Mesendoderm (in vitro differentiated cells): ENCODE measurements around the gene RAC3.

Experiments used
- DNase-seq: peaks from one replicate; pipeline ENCODE4 v3.0.0; 2013
- H2AK5ac ChIP-seq: 2 replicates; pipeline ENCODE4 v1.6.1; 2013; ENCODE audit warnings: low read length, inconsistent platforms
- H2BK120ac ChIP-seq: 2 replicates; pipeline ENCODE4 v1.6.1; 2013; ENCODE audit warnings: low read depth, mild to moderate bottlenecking, low read length, moderate library complexity, mixed read lengths
- H2BK15ac ChIP-seq: replicated peaks from 2 replicates; pipeline ENCODE4 v1.6.1; 2013; ENCODE audit warnings: low read depth, mild to moderate bottlenecking, moderate library complexity
- H2BK5ac ChIP-seq: 2 replicates; pipeline ENCODE4 v1.6.1; 2013; ENCODE audit warnings: low read length, inconsistent platforms
- H3K18ac ChIP-seq: 2 replicates; pipeline ENCODE4 v1.6.1; 2013; ENCODE audit warnings: mild to moderate bottlenecking, low read length, mixed read lengths
- H3K23ac ChIP-seq: one replicate; pipeline ENCODE4 v1.6.1; 2013; ENCODE audit warnings: low read length
- H3K27ac ChIP-seq: 2 replicates; pipeline ENCODE4 v1.5.1; 2013; ENCODE audit warnings: low read depth, mild to moderate bottlenecking, inconsistent platforms, low read length, moderate library complexity
- H3K27me3 ChIP-seq: 2 replicates; pipeline ENCODE4 v1.6.1; 2013; ENCODE audit warnings: low read length, control low read depth, mild to moderate bottlenecking, inconsistent platforms; ENCODE audit not compliant: insufficient read depth, poor library complexity
- H3K36me3 ChIP-seq: 2 replicates; pipeline ENCODE4 v1.6.1; 2013; ENCODE audit warnings: low read length, inconsistent platforms; ENCODE audit not compliant: control insufficient read depth, insufficient read depth
- H3K4ac ChIP-seq: one replicate; pipeline ENCODE4 v1.6.1; 2013; ENCODE audit warnings: low read depth, mild to moderate bottlenecking, low read length, moderate library complexity
- H3K4me1 ChIP-seq: 2 replicates; pipeline ENCODE4 v1.6.1; 2013; ENCODE audit warnings: low read depth, low read length, inconsistent platforms; ENCODE audit not compliant: control insufficient read depth
- H3K4me2 ChIP-seq: 2 replicates; pipeline ENCODE4 v1.6.1; 2013; ENCODE audit warnings: low read length
- H3K4me3 ChIP-seq: 2 replicates; pipeline ENCODE4 v1.5.1; 2013; ENCODE audit warnings: mild to moderate bottlenecking, low read length
- H3K56ac ChIP-seq: one replicate; pipeline ENCODE4 v1.6.1; 2013; ENCODE audit warnings: low read length
- H3K79me1 ChIP-seq: 2 replicates; pipeline ENCODE4 v1.6.1; 2013; ENCODE audit warnings: low read length, inconsistent platforms
- H3K79me2 ChIP-seq: 2 replicates; pipeline ENCODE4 v1.6.1; 2013; ENCODE audit warnings: mild to moderate bottlenecking, low read length; ENCODE audit not compliant: control insufficient read depth, insufficient read depth
- H3K9ac ChIP-seq: 2 replicates; pipeline ENCODE4 v1.6.1; 2013; ENCODE audit warnings: low read length, inconsistent platforms
- H4K5ac ChIP-seq: one replicate; pipeline ENCODE4 v1.6.1; 2013; ENCODE audit warnings: low read length
- H4K8ac ChIP-seq: one replicate; pipeline ENCODE4 v1.6.1; 2013; ENCODE audit warnings: low read depth, mild to moderate bottlenecking, control low read depth, low read length, moderate library complexity
- WGBS: extraction: QIAGEN DNeasy Blood & Tissue Kit; methylation state at CpG from one replicate; pipeline ENCODE4 v1.1.7; 2013; ENCODE audit warnings: low lambda C conversion rate, missing lambda C conversion rate; ENCODE audit not compliant: insufficient coverage; ENCODE audit errors: extremely low coverage; 5-methylcytosine and 5-hydroxymethylcytosine counted together

Gene RAC3

GRCh38 chr17:82053556-82054263 is 22.2 kb downstream of the RAC3 start:
- Histone ChIP-seq H3K36me3 (peaks cover 6% of the 10 kb centered on the region), H2BK15ac (no peak overlapping the region), H2BK120ac (no peak overlapping the region), H4K5ac (no peak overlapping the region), H3K4ac (no peak overlapping the region), H3K56ac (no peak overlapping the region), H3K18ac (no peak overlapping the region), H3K27ac (no peak overlapping the region), H4K8ac (no peak overlapping the region), H3K79me2 (peaks cover 7% of the 10 kb centered on the region), H2BK5ac (no peak overlapping the region), H3K4me2 (no peak overlapping the region), H3K4me3 (no peak overlapping the region), H3K27me3 (no peaks in the 10 kb centered on the region), H3K79me1 (peaks cover 3% of the 10 kb centered on the region), H3K9ac (no peak overlapping the region), H3K4me1 (no peaks in the 10 kb centered on the region), H2AK5ac (no peak overlapping the region), H3K23ac (no peak overlapping the region)
- no peak for DNase-seq
- no CpG with 5 or more reads among the region's 28 CpGs for WGBS

- peaks cover 7% of the 10 kb centered on the region for H3K79me2 ChIP-seq
- no peak overlapping the region for H4K8ac ChIP-seq
- no peaks in the 10 kb centered on the region for H3K27me3 ChIP-seq
- no peak overlapping the region for H2BK5ac ChIP-seq
- H3K36me3 ChIP-seq: peaks cover 6% of the 10 kb centered on the region
- no peak overlapping the region for H2BK120ac ChIP-seq
- H3K27ac ChIP-seq: no peak overlapping the region
- H3K4me2 ChIP-seq: no peak overlapping the region
- no peak overlapping the region for H4K5ac ChIP-seq
- H3K23ac ChIP-seq: no peak overlapping the region
- no peak overlapping the region for H2AK5ac ChIP-seq
- H3K56ac ChIP-seq: no peak overlapping the region
- H3K4me1 ChIP-seq: no peaks in the 10 kb centered on the region
- H3K4ac ChIP-seq: no peak overlapping the region
- no peak overlapping the region for H3K4me3 ChIP-seq
- no peak overlapping the region for H2BK15ac ChIP-seq
- H3K79me1 ChIP-seq: peaks cover 3% of the 10 kb centered on the region
- DNase-seq: no peak
- H3K18ac ChIP-seq: no peak overlapping the region
- no peak overlapping the region for H3K9ac ChIP-seq
- no CpG with 5 or more reads among the region's 38 CpGs for WGBS
Observed at GRCh38 chr17:82054351-82055022, 23.0 kb downstream of the RAC3 start.

GRCh38 chr17:82055023-82055964 is 23.8 kb downstream of the RAC3 start:
- no peak overlapping the region for H3K18ac ChIP-seq
- H2BK120ac ChIP-seq: no peak overlapping the region
- no peak overlapping the region for H3K27ac ChIP-seq
- DNase-seq: no peak
- H3K4me2 ChIP-seq: no peak overlapping the region
- no peak overlapping the region for H3K56ac ChIP-seq
- H3K4me1 ChIP-seq: no peaks in the 10 kb centered on the region
- peaks cover 3% of the 10 kb centered on the region for H3K79me1 ChIP-seq
- no peak overlapping the region for H2BK5ac ChIP-seq
- H3K79me2 ChIP-seq: peaks cover 7% of the 10 kb centered on the region
- no peak overlapping the region for H3K23ac ChIP-seq
- no peak overlapping the region for H3K4me3 ChIP-seq
- no peak overlapping the region for H2AK5ac ChIP-seq
- no peaks in the 10 kb centered on the region for H3K27me3 ChIP-seq
- no peak overlapping the region for H4K5ac ChIP-seq
- H3K36me3 ChIP-seq: peaks cover 6% of the 10 kb centered on the region
- H4K8ac ChIP-seq: no peak overlapping the region
- H3K9ac ChIP-seq: no peak overlapping the region
- H3K4ac ChIP-seq: no peak overlapping the region
- H2BK15ac ChIP-seq: no peak overlapping the region
- no CpG with 5 or more reads among the region's 26 CpGs for WGBS

- Histone ChIP-seq H2AK5ac (no peak overlapping the region), H3K4ac (no peak overlapping the region), H3K79me1 (peaks cover 3% of the 10 kb centered on the region), H3K9ac (no peak overlapping the region), H3K27ac (no peak overlapping the region), H4K5ac (no peak overlapping the region), H2BK120ac (no peak overlapping the region), H4K8ac (no peak overlapping the region), H3K36me3 (peaks cover 8% of the 10 kb centered on the region), H3K18ac (no peak overlapping the region), H3K27me3 (no peaks in the 10 kb centered on the region), H3K4me3 (no peak overlapping the region), H2BK5ac (no peak overlapping the region), H3K79me2 (peaks cover 7% of the 10 kb centered on the region), H3K56ac (no peak overlapping the region), H3K4me2 (no peak overlapping the region), H2BK15ac (no peak overlapping the region), H3K23ac (no peak overlapping the region), H3K4me1 (no peaks in the 10 kb centered on the region)
- DNase-seq: no peak
- no CpG with 5 or more reads among the region's 28 CpGs for WGBS
Observed at GRCh38 chr17:82055965-82056728, 24.7 kb downstream of the RAC3 start.

- Histone ChIP-seq H2AK5ac (no peak overlapping the region), H2BK5ac (no peak overlapping the region), H3K4me3 (no peak overlapping the region), H3K4me2 (no peak overlapping the region), H3K79me1 (peaks cover 3% of the 10 kb centered on the region), H3K4me1 (no peaks in the 10 kb centered on the region), H3K56ac (no peak overlapping the region), H3K9ac (no peak overlapping the region), H3K18ac (no peak overlapping the region), H4K5ac (no peak overlapping the region), H3K27ac (no peak overlapping the region), H3K23ac (no peak overlapping the region), H4K8ac (no peak overlapping the region), H3K27me3 (no peaks in the 10 kb centered on the region), H3K79me2 (peaks cover 7% of the 10 kb centered on the region), H3K4ac (no peak overlapping the region), H3K36me3 (peaks cover 8% of the 10 kb centered on the region), H2BK120ac (no peak overlapping the region), H2BK15ac (no peak overlapping the region)
- DNase-seq: no peak
- no CpG with 5 or more reads among the region's 29 CpGs for WGBS
Observed at GRCh38 chr17:82056729-82057621, 25.5 kb downstream of the RAC3 start.
